Sigmoid colon (tissue), 7 donors: ENCODE results near the gene KRT6A. TPM values are rescaled to one million over a fixed set of nuclear protein-coding genes. Genes with fewer than 3 reads are reported as not detected.
"Not testable (repeated sequence)": the region's sequence is repeated elsewhere in the genome, so short reads cannot be mapped to it uniquely, and the experiment has no call there.

Source experiments
- DNase-seq: peaks from one replicate; pipeline ENCODE4 v3.0.0-alpha.2; 2019
- H3K27ac ChIP-seq, 4 donors: fragments of 200-600 bp; sonication (generic); one replicate each; pipeline ENCODE4 v1.5.1; 2016 to 2019; ENCODE audit warnings: mild to moderate bottlenecking in 1 of 4
- H3K27me3 ChIP-seq, 3 donors: fragments of 200-600 bp; sonication (generic); one replicate each; pipeline ENCODE4 v1.5.1; 2019; ENCODE audit warnings: mild to moderate bottlenecking in 1 of 3
- H3K36me3 ChIP-seq, 4 donors: fragments of 200-600 bp; sonication (generic); one replicate each; pipeline ENCODE4 v1.5.1; 2016 to 2019
- H3K4me1 ChIP-seq, 4 donors: fragments of 200-600 bp; sonication (generic); one replicate each; pipeline ENCODE4 v1.5.1; 2017 to 2019
- H3K4me3 ChIP-seq, 4 donors: fragments of 200-600 bp; sonication (generic); one replicate each; pipeline ENCODE4 v1.5.1; 2017 to 2019; ENCODE audit warnings: mild to moderate bottlenecking in 2 of 4, moderate library complexity in 1 of 4
- H3K9me3 ChIP-seq, 4 donors: fragments of 200-600 bp in 3 of 4; sonication (generic) in 3 of 4; one replicate each; pipeline versions ENCODE4 v1.5.1 to v1.6.1; 2013 to 2019
- EP300 ChIP-seq, 4 donors: sonication (generic); formaldehyde crosslinking; IDR thresholded peaks; one replicate each; pipeline ENCODE4 v1.6.1; 2017; ENCODE audit warnings: antibody characterized with exemption in 4 of 4
- POLR2A ChIP-seq, 2 donors: fragments of 450-650 bp; IDR thresholded peaks; one replicate each; pipeline ENCODE4 v1.6.1; 2016; ENCODE audit warnings: antibody characterized with exemption in 2 of 2, mild to moderate bottlenecking in 2 of 2, moderate library complexity in 2 of 2
- POLR2AphosphoS5 ChIP-seq, 4 donors: sonication (generic); formaldehyde crosslinking; IDR thresholded peaks; one replicate each; pipeline ENCODE4 v1.6.1; 2017; ENCODE audit warnings: antibody characterized with exemption in 4 of 4
- WGBS, 2 donors: extraction: QIAGEN DNeasy Blood & Tissue Kit; methylation state at CpG; one replicate each; pipeline ENCODE4 v1.1.7; 2013; 5-methylcytosine and 5-hydroxymethylcytosine counted together
- intact Hi-C: fragments of 100-400 bp; cut with DNase I; formaldehyde crosslinking; loops from one replicate; pipeline ENCODE4 v1.15.1; 2023
- polyA plus RNA-seq, 3 donors: library from polyadenylated mRNA; stranded (reverse); fragments of 200-250 nt; gene quantifications; one replicate each; pipeline ENCODE4 v1.2.3, GENCODE V29; 2013
- total RNA-seq, 4 donors: library from RNA; depleted of rRNA; stranded (reverse); fragments of >200 nt; gene quantifications; one replicate each; pipeline ENCODE4 v1.1.0, GENCODE V29; 2016
- TF ChIP-seq, protein P1 (sequence below), 4 experiments: fragments of 450-650 bp in 3 of 4; fragments of 200-600 bp in 1 of 4; IDR thresholded peaks; one replicate each; pipeline ENCODE4 v1.5.1; 2016 to 2019; ENCODE audit warnings: antibody characterized with exemption in 4 of 4, mild to moderate bottlenecking in 3 of 4, moderate library complexity in 2 of 4
- donor health status: healthy with polysubstance abuse.
- donor health status: Bipolar disorder and iron deficiency.
- donor health status: healthy.

The KRT6A gene
- total and polyA plus RNA-seq, 7 donors = 0.19 to 6.0 TPM; not detected in 5

DNA sequence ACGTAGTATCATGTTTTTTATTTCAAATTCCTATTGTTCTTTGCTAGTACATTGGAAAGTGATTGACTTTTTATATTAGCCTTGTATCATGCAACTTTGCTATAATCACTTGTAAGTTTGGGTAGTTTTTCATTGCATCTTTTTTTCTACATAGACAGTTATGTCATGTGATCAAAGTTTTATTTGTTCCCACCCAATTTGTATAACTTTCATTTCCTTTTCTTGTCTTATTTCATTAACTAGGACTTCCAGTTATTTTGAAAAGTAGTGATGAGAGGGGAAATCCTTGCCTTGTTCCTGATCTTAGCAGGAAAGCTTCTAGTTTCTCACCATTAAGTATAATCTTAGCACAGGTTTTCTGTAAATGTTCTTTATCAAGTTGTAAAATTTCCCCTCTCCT is 9.8 kb upstream of the KRT6A start:
- Histone ChIP-seq H3K9me3 (no peaks in the 10 kb centered on the region), H3K27ac (no peak overlapping the region), H3K36me3 (no peaks in the 10 kb centered on the region), H3K4me3 (no peak overlapping the region), H3K27me3 (no peaks in the 10 kb centered on the region), H3K4me1 (peaks cover 0 to 5% (median 2%) of the 10 kb centered on the region in 4 donors)
- intact Hi-C loops = no loop called here
- no peak for TF ChIP-seq POLR2AphosphoS5 (IDR thresholded peaks at IDR 0.05)
- no peak for TF ChIP-seq POLR2A (IDR thresholded peaks at IDR 0.05)
- TF ChIP-seq, protein P1, sequence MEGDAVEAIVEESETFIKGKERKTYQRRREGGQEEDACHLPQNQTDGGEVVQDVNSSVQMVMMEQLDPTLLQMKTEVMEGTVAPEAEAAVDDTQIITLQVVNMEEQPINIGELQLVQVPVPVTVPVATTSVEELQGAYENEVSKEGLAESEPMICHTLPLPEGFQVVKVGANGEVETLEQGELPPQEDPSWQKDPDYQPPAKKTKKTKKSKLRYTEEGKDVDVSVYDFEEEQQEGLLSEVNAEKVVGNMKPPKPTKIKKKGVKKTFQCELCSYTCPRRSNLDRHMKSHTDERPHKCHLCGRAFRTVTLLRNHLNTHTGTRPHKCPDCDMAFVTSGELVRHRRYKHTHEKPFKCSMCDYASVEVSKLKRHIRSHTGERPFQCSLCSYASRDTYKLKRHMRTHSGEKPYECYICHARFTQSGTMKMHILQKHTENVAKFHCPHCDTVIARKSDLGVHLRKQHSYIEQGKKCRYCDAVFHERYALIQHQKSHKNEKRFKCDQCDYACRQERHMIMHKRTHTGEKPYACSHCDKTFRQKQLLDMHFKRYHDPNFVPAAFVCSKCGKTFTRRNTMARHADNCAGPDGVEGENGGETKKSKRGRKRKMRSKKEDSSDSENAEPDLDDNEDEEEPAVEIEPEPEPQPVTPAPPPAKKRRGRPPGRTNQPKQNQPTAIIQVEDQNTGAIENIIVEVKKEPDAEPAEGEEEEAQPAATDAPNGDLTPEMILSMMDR (IDR thresholded peaks at IDR 0.05) = no peak
- TF ChIP-seq EP300 (IDR thresholded peaks at IDR 0.05) = no peak
- WGBS, 2 donors = 91 to 94% methylated on average over 1 of the region's 1 CpG
- no peak for DNase-seq

DNA sequence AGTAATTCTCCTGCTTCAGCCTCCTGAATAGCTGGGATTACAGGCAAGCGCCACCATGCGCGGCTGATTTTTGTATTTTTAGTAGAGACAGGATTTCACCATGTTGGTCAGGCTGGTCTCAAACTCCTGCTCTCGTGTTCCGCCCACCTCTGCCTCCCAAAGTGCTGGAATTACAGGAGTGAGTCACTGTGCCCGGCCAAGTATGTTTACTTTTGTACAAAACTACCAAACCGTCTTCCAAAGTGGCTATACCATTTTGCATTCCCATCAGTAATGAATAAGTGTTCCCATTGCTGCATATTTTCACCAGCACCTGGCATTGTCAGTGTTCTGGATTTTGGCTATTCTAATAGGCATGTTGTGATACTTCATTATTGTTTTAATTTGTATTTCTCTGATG is 8.4 kb upstream of the KRT6A start:
- intact Hi-C loops = no loop called here
- no peak overlapping the region for H3K4me3 ChIP-seq
- H3K36me3 ChIP-seq = no peaks in the 10 kb centered on the region
- H3K9me3 ChIP-seq = no peaks in the 10 kb centered on the region
- H3K27me3 ChIP-seq = no peaks in the 10 kb centered on the region
- DNase-seq = no peak
- no peak overlapping the region for H3K27ac ChIP-seq
- TF ChIP-seq EP300 (IDR thresholded peaks at IDR 0.05) (no peak), POLR2A (IDR thresholded peaks at IDR 0.05) (no peak), POLR2AphosphoS5 (IDR thresholded peaks at IDR 0.05) (no peak)
- TF ChIP-seq, protein P1 (IDR thresholded peaks at IDR 0.05) = no peak
- WGBS, 2 donors = 66 to 83% methylated on average over 7 of the region's 7 CpGs
- peaks cover 0 to 7% (median under 1%) of the 10 kb centered on the region in 4 donors for H3K4me1 ChIP-seq

DNA sequence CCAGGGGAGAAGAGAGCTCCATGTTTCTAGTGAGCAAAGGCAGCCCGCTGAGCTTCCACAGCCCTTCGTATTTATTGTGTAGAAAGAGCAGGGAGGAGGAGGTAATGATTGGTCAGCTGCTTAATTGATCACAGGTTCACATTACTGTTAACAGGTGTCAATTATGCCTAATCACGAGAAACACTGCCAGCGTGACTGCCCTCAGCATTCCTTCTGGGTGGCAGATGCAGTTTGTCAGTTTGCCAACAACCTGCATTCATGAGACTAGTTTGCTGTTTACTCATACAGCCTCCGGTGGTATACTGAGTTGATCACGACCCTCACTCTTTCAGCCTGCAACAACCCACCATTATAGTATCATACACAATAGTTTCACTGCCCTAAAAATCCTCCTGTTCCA is 7.5 kb upstream of the KRT6A start:
- DNase-seq, intact Hi-C loops, H3K27me3 ChIP-seq, H3K9me3 ChIP-seq, H3K4me3 ChIP-seq, H3K36me3 ChIP-seq, H3K27ac ChIP-seq: not testable (repeated sequence)
- WGBS, 2 donors = 75 to 83% methylated on average over 6 of the region's 6 CpGs
- peaks cover 0 to 16% (median 6%) of the 10 kb centered on the region in 4 donors for H3K4me1 ChIP-seq

DNA sequence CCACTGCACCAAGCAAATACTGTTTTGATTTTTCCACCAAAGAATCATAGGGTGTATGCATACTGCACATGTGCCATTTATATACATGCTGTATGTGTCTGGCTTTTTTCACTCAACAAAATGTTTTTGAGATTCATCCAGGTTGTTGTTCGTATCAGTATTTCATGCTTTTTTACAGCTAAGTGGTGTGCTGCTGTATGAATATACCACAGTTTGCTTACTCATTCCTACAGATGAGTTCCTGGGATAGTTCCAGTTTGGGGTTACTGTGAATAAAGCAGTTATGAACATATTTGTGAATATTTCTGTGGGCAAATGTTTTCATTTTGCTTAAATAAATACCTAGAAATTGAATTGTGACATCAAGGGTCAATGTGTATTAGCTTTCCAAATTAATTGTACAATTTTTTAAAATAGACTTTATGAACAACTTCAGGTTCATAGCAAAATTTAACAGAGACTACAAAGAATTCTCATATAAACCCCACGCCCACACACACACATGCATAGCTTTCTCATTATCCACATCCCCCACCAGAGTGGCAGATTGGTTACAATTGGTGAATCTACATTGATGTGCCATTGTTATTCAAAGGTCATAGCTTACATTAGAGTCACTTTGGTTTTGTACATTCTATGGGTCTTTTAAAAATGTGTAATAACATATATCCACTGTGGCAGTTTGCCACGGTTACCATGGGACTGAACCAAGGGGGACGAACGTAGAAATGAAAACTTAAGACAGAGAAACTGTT is 6.9 kb upstream of the KRT6A start:
- DNase-seq = no peak
- WGBS, 2 donors = 86% methylated on average over 5 of the region's 5 CpGs
- H3K36me3 ChIP-seq = no peaks in the 10 kb centered on the region
- H3K27me3 ChIP-seq = no peaks in the 10 kb centered on the region
- TF ChIP-seq POLR2A (IDR thresholded peaks at IDR 0.05) (no peak), POLR2AphosphoS5 (IDR thresholded peaks at IDR 0.05) (no peak), EP300 (IDR thresholded peaks at IDR 0.05) (no peak)
- TF ChIP-seq, protein P1 (IDR thresholded peaks at IDR 0.05) = no peak
- no peak overlapping the region for H3K27ac ChIP-seq
- intact Hi-C loops = no loop called here
- H3K9me3 ChIP-seq = no peaks in the 10 kb centered on the region
- peaks cover 0 to 22% (median 12%) of the 10 kb centered on the region in 4 donors for H3K4me1 ChIP-seq
- H3K4me3 ChIP-seq = no peak overlapping the region

DNA sequence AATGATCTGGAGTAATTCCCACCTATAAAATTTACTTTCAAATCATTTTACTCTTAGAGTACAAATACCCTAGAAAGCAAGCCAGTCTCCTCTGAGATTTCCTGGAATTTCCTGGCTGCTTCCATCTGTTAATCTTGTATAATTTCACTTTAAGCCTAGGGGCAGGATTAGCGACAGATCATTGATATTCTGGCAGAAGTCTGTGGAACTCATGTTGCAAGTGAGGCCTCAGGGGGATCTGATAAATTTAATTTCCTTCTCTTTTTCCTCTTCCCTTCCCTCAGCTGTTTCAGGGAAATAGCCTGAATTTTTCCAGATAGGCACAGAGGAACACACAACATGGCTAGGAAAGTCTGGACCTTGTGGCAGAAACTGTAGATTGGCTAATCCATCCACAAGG is 5.9 kb upstream of the KRT6A start:
- no peak overlapping the region for H3K27ac ChIP-seq
- no peaks in the 10 kb centered on the region for H3K36me3 ChIP-seq
- H3K4me3 ChIP-seq = no peak overlapping the region
- intact Hi-C loops = no loop called here
- no peaks in the 10 kb centered on the region for H3K9me3 ChIP-seq
- peaks cover 0 to 33% (median 17%) of the 10 kb centered on the region in 4 donors for H3K4me1 ChIP-seq
- no peaks in the 10 kb centered on the region for H3K27me3 ChIP-seq
- TF ChIP-seq EP300 (IDR thresholded peaks at IDR 0.05) = no peak
- TF ChIP-seq, protein P1 (IDR thresholded peaks at IDR 0.05) = no peak
- TF ChIP-seq POLR2AphosphoS5 (IDR thresholded peaks at IDR 0.05) = no peak
- TF ChIP-seq POLR2A (IDR thresholded peaks at IDR 0.05) = no peak
- WGBS, 2 donors = 80 to 83% methylated on average over 1 of the region's 1 CpG
- DNase-seq = no peak
